ENCODE measurements around the gene ECI2. TPM values are rescaled to one million over a fixed set of nuclear protein-coding genes. Genes with fewer than 3 reads are reported as not detected.

The ECI2 gene
- total RNA-seq, 1 donor from 2014 or later = 49.1 TPM

- Histone ChIP-seq H3K4me3 (no peak overlapping the region), H3K79me2 (ENCODE audit: low read depth) (no peaks in the 10 kb centered on the region), H3K4me1 (no peaks in the 10 kb centered on the region), H2AFZ (replicated peaks) (no peak overlapping the region), H4K20me1 (ENCODE audit: low read depth) (no peaks in the 10 kb centered on the region), H3K9ac (no peak overlapping the region), H3K36me3 (no peaks in the 10 kb centered on the region), H3F3A (ENCODE audit: low read depth) (no peaks in the 10 kb centered on the region), H3K27ac (no peak overlapping the region), H3K27me3 (no peaks in the 10 kb centered on the region), H3K9me3 (ENCODE audit: low read depth) (no peaks in the 10 kb centered on the region), H3K4me2 (no peak overlapping the region)
- Mint-ChIP-seq H3K36me3 (no peaks in the 10 kb centered on the region), H3K4me3 (no peak overlapping the region), H3K27me3 (ENCODE audit: insufficient read depth, low read depth) (no peaks in the 10 kb centered on the region), H3K4me1 (no peaks in the 10 kb centered on the region), H3K27ac (no peak overlapping the region), H3K9me3 (peaks cover 4% of the 10 kb centered on the region)
- no peak for TF ChIP-seq EZH2phosphoT487 (IDR thresholded peaks at IDR 0.05)
- TF ChIP-seq EZH2 (IDR thresholded peaks at IDR 0.05) = no peak
- no peak for TF ChIP-seq CTCF (IDR thresholded peaks at IDR 0.05)
- no peak for DNase-seq (ENCODE audit: low spot score)
Measured at GRCh38 chr6:4107873-4108272, 27.5 kb downstream of the ECI2 start.

GRCh38 chr6:4105980-4106536, 29.3 kb downstream of the ECI2 start:
- no peak overlapping the region for H3K9ac ChIP-seq
- no peaks in the 10 kb centered on the region for H3K36me3 ChIP-seq

GRCh38 chr6:4103929-4104328, 31.4 kb downstream of the ECI2 start:
- H3K27ac ChIP-seq = no peak overlapping the region
- Mint-ChIP-seq H3K4me1 (no peaks in the 10 kb centered on the region), H3K9me3 (no peaks in the 10 kb centered on the region), H3K36me3 (no peaks in the 10 kb centered on the region), H3K4me3 (no peak overlapping the region), H3K27ac (no peak overlapping the region), H3K27me3 (ENCODE audit: insufficient read depth, low read depth) (no peaks in the 10 kb centered on the region)
- no peak overlapping the region for H3K9ac ChIP-seq
- no peaks in the 10 kb centered on the region for H3K27me3 ChIP-seq
- no peaks in the 10 kb centered on the region for H3F3A ChIP-seq (ENCODE audit: low read depth)
- no peak for TF ChIP-seq CTCF (IDR thresholded peaks at IDR 0.05)
- H3K9me3 ChIP-seq (ENCODE audit: low read depth) = no peaks in the 10 kb centered on the region
- H3K4me2 ChIP-seq = no peak overlapping the region
- no peaks in the 10 kb centered on the region for H3K4me1 ChIP-seq
- H2AFZ ChIP-seq (replicated peaks) = no peak overlapping the region
- H3K4me3 ChIP-seq = no peak overlapping the region
- DNase-seq (ENCODE audit: low spot score) = no peak
- H3K36me3 ChIP-seq = no peaks in the 10 kb centered on the region
- H4K20me1 ChIP-seq (ENCODE audit: low read depth) = no peaks in the 10 kb centered on the region
- H3K79me2 ChIP-seq (ENCODE audit: low read depth) = no peaks in the 10 kb centered on the region

More at GRCh38 chr6:4105980-4106536, 29.3 kb downstream of the ECI2 start:
- H4K20me1 ChIP-seq (ENCODE audit: low read depth) = no peaks in the 10 kb centered on the region
- H3K4me1 ChIP-seq = no peaks in the 10 kb centered on the region
- no peak overlapping the region for H3K4me3 Mint-ChIP-seq
- H3K9me3 Mint-ChIP-seq = no peaks in the 10 kb centered on the region
- no peak for TF ChIP-seq EZH2 (IDR thresholded peaks at IDR 0.05)
- no peak for TF ChIP-seq EZH2phosphoT487 (IDR thresholded peaks at IDR 0.05)
- no peak for TF ChIP-seq CTCF (IDR thresholded peaks at IDR 0.05)
- H3K79me2 ChIP-seq (ENCODE audit: low read depth) = no peaks in the 10 kb centered on the region
- no peak overlapping the region for H3K4me2 ChIP-seq
- H3K9me3 ChIP-seq (ENCODE audit: low read depth) = no peaks in the 10 kb centered on the region
- no peak for DNase-seq (ENCODE audit: low spot score)
- no peaks in the 10 kb centered on the region for H3K36me3 Mint-ChIP-seq
- H3F3A ChIP-seq (ENCODE audit: low read depth) = no peaks in the 10 kb centered on the region
- no peak overlapping the region for H2AFZ ChIP-seq (replicated peaks)
- no peak overlapping the region for H3K4me3 ChIP-seq
- no peaks in the 10 kb centered on the region for H3K27me3 ChIP-seq
- no peaks in the 10 kb centered on the region for H3K4me1 Mint-ChIP-seq
- H3K27me3 Mint-ChIP-seq (ENCODE audit: insufficient read depth, low read depth) = no peaks in the 10 kb centered on the region
- H3K27ac ChIP-seq = no peak overlapping the region
- H3K27ac Mint-ChIP-seq = no peak overlapping the region
